Fibroblast of skin of left biceps (primary cell): ENCODE measurements around the gene ERG.
A peak's percentile ranks its signal among the peaks of the same experiment; 100 is the strongest.

ENCODE experiments used
- DNase-seq, 2 experiments: peaks; one replicate each; pipeline ENCODE4 v3.0.0-alpha.2; 2013; ENCODE audit warnings: low read depth in 2 of 2

The ERG gene

DNA sequence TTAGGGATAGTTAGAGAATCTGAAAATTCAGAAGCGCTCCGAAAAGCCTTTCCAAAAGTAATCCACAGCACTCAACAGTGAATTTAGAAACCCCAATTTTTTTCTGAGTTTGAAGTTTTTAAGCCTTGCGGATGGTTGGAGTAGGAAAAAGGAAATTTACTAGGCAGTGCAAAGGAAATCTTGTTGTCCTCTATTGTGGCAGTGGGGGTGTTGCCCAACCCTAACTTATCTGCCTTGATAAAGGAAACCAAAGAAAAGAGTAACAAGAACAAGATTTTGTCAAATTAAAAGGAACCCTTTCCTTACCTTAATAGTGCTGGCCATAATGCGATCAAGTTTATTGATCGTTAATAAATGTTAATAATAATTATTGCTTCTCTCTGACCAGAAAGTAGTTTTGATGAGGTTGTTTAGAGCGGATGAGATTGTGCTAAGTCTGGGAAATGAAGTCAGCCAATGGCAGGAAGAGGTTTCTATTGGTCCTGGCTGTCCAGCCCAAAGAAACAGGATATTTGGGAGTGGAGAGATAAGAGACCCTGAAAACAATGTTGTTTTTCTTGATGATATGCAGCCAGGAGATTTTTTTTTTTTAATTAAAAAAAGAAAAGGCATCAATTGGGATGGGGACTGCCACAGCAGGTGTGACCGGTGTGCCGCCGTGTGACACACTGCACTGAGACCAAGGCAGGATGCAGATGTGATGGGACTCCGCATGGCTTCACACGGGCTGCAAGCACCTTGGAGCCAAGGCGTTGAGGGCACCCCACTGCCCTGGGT is at the start of gene ERG:
TSS of gene ERG (minus strand) at position 421 of the 777 bp plus-strand sequence. CDS start at position 324, 97 bp downstream.
- DNase-seq: no peak

GRCh38 chr21:38544661-38545060 is 46.4 kb upstream of the ERG start:
- DNase-seq: peak; percentile 54 to 55

DNA sequence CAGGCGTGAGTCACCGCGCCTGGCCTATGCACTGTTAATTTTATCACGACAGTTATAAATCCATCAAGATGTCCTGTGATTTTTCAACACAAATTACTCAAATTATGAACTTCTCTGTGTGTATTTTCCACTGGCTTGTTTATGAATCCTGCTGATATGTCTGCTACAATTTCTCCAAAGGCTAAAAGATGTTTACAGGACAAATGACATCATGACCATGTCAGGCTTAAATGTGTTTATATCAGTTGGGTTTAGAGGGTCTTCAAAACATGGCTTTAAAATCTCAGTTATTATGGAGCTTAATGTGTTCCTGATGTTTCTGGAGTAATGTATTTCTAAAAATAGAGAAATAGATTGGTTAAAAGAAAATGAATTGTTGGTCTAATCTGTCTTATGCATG is 44.0 kb upstream of the ERG start:
- DNase-seq: no peak

DNA sequence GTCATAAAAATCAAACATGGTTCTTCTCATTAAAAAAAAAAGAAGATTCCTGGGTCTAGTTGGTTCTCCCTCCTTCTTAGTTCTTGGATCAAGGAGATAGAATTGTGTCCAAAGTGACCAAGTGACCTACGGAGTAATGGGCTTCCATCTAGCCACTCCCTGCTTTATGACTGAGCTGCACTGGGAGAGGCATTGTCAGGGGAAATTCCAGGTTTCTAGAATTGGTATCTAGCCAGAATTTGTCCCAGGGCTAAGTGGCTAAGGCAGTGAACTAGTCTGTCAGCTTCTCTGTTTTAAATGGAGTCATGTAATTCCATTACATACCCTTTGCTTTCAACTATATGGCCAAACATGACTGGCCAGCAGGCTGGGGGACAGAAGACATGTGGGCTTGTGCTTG is 40.1 kb upstream of the ERG start:
- DNase-seq: no peak

GRCh38 chr21:38534591-38534990 is 36.3 kb upstream of the ERG start:
- DNase-seq: no peak

DNA sequence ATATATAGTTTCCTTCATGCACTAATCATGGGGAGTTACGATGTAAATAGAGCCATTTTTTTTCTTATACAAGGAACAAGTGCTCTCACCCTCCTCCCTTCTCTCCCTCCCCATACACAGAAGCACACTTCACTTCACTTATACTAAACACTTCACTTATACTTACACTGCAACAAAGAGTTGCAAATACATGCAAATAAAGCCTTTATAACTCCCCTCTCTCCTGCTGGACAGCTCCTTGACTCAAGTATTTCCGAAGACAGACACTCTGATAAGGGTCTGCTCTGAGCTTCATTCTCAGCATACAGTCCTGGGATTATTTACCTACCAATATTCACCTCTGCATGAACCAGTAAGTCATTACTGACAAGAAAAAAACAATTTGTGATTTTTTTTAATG is 35.6 kb upstream of the ERG start:
- DNase-seq: no peak

DNA sequence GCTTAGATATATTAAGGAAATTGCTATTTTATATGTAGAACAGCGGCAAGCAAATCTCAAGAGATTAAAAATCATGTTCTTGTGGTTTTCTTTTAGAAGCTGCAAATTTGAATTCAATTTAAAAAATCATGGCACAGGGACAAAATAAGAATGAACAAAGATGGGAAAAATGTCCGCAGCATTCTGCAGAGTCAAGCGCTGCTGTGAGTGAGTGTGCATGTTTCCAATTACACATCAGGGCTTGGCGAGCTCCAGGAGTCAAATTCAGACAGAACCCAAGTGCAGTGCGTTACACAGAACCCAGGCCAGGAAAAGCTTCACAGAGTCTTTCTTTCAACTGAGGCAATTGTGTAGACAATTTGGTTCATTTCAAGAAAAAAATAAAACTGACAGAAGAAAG is 33.3 kb upstream of the ERG start:
- peak; percentile 76 for DNase-seq

- DNase-seq: no peak
Measured at GRCh38 chr21:38531039-38531541, 32.8 kb upstream of the ERG start.

DNA sequence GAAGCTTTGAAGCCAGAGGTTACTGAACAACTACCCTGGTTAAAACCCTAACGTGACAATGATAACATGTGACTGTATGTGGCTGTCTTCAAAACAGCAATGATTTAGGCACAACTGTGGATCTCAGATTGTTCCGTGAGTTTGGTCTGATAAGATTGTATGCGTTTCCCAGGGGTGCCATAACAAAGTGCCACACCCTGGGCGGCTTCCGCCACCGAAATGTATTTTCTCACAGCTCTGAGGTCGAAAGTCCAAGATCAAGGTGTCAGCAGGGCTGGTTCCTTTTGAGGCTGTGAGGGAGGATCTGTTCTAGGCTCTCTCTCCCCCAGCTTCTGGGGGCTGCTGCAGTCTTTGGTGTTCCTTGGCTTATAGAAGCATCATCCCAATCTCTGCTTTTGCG is 29.5 kb upstream of the ERG start:
- DNase-seq: no peak

GRCh38 chr21:38525454-38525853 is 27.2 kb upstream of the ERG start:
- no peak for DNase-seq

DNA sequence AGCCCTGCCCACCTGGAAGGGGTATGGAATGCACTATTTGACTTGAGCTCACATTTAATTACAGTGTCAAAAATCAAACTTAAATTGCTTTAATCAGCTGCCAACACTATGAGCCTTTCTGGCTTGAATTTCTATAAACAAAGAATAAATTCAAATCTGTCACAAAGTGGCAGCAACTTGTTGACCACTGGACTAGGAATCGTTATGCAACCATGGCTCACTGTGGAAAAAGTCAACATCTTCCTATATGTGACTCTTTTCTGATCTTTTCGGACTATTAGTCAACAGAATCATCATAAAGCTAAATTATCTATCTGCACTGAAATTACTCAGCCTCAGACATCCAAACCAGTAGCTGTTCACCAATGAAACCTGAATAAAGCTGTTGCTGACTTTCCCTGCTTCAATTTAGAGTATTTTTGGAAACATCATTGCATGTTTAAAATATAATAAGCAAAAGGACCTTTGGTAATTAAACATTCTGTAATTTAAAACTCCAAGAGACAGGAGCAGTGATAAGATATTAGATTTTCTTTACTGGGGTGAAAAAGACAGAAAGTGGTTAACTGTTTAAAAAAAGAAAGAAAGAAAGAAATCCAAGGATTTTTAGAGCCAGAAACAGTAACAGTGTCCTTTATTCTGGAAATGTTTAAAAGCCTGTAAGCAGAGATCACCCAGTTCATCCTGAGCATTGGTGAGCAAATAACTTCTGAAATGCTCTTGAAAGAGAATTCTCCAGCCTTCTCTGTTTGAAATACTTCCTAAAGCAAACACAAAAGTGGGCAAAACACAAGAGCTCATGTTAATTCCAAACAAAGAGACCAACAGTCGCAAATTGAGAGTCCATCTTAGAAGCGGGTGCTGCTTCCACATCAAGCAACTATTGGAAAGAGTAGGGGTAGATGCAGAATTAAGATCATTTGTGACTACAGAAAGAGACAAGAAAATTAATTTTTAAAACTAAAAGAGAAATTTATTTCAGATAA is 26.2 kb upstream of the ERG start:
- DNase-seq: no peak

DNA sequence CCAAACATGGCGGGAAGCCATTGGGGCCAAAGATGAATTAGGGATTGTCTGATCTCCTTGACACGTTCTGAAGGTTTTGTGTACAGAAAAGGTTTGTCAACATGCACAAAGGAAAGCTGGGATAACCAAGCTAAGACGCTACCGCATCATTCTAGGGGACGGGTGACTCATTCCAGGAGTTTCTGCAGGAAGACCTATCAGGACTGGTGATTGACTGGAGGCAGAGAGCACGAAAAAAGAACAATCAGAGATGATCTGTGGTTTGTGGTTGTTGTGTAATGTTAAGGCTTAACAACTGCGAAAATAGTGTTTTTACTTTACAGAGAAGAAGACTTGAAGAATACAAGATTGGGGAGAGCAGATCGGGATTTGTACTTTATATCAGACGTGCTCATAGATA is 22.2 kb upstream of the ERG start:
- no peak for DNase-seq

DNA sequence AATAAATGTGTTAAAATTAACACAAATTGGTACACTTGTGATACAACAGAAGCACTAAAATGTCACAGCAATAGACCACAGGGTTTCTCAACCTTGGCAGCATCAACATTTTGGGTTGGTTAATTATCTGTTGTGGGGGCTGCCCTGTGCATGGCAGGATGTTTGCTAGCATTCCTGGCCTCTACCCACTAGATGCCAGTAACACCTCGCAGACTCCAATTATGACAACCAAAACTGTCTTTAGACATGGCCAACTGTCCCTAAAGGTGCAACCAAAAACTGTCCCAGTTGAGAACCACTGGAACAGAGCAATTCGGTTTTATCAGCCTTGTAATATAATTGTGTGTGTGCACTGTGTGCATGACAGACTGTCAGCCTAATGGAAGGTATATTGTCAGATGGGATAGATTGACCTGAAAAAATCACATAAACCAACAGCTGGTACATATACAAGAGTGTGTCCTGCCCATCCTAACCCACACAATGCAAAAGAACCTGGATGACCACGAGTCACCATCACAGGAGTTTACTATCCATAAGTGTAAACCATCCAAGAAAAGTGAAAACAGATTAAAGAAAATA is 13.5 kb upstream of the ERG start:
- no peak for DNase-seq

- no peak for DNase-seq
Measured at GRCh38 chr21:38511198-38511597, 12.9 kb upstream of the ERG start.

DNA sequence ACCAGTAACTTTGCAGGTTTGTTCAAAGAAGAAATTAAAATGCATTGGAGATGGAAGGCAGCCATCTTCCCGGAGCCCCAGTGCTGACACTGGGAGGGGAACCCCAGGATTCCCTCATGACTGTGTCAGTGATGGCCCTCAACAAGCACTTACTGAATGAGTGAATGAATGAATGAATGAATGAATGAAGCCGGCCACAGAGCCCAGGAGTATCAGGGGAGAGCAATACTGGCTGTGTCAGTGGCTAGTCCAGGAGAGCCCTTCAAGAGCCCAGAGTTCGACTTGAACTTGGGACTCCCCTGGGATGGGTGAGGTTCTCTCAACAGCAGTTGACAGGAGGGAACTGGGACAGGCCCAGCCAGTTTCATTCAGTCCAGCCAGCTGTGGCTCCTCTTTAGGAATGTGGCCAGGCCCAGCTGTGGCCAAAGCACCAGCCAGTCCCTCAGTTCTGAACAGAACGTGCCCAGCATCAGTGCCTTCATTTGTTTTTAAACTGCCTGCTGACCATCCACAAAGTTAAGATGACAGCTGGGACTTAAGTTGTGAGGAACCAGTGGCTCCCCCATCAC is 9.2 kb upstream of the ERG start:
- DNase-seq: no peak

GRCh38 chr21:38506661-38507281 is 8.5 kb upstream of the ERG start:
- DNase-seq: no peak

GRCh38 chr21:38505654-38506523 is 7.6 kb upstream of the ERG start:
- DNase-seq: peak; percentile 52 to 55

DNA sequence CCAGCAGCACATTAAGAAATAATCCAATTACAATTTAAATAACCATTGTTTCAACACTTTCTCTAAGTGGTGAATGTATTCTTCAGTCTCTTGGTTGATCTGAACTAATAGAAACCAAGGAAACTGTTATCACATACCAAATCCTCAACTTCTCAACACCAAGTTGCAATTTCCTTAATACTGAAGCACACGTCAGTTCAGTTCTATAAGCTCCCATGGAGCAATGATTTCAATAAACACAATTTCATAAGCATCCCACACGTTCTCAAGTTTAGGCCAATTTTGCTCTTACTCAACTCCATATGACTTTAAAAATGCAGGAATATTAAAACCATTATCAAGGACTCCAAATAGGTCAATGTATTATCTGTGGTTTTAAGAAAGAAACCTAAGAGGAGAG is 5.8 kb upstream of the ERG start:
- DNase-seq: no peak

- DNase-seq: peak; percentile 64 to 65
Measured at GRCh38 chr21:38503583-38503982, 5.3 kb upstream of the ERG start.

DNA sequence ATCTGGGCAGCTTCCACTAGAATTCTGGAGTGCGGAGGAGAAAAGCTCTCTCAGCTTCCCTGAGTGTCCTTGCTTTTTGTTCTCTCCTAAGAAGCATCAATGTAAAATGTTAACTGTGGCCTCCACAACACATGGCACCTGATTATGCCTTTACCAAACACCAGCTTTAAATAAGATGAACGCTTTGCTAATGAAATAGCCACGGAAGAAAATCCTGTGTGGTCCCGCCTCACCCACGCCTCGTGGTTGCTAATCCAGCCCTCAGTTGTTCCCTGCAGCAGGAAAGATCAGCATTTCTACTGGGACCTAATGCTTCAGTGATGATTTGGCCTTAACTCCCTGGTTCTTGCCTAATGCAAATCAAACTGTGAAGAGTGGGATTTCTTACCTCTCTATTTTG is 1.8 kb upstream of the ERG start:
- no peak for DNase-seq
